IPS-18a (cell line): Measurements from ENCODE around the gene MADD.
"Not testable (repeated sequence)": the region's sequence is repeated elsewhere in the genome, so short reads cannot be mapped to it uniquely, and the experiment has no call there.

Source experiments
- H3K27ac ChIP-seq: one replicate; pipeline ENCODE4 v1.5.1; 2013; ENCODE audit warnings: low read length
- H3K27me3 ChIP-seq: one replicate; pipeline ENCODE4 v1.6.1; 2013; ENCODE audit warnings: mild to moderate bottlenecking, low read length; ENCODE audit not compliant: control insufficient read depth, insufficient read depth
- H3K36me3 ChIP-seq: one replicate; pipeline ENCODE4 v1.6.1; 2013; ENCODE audit warnings: low read depth, low read length; ENCODE audit not compliant: control insufficient read depth
- H3K4me1 ChIP-seq: one replicate; pipeline ENCODE4 v1.6.1; 2013; ENCODE audit warnings: low read depth, low read length; ENCODE audit not compliant: control insufficient read depth
- H3K4me3 ChIP-seq: one replicate; pipeline ENCODE4 v1.5.1; 2013; ENCODE audit warnings: low read length
- H3K9ac ChIP-seq: one replicate; pipeline ENCODE4 v1.6.1; 2013; ENCODE audit warnings: mild to moderate bottlenecking, low read length, moderate library complexity
- H3K9me3 ChIP-seq: one replicate; pipeline ENCODE4 v1.6.1; 2013; ENCODE audit warnings: low read depth, low read length; ENCODE audit not compliant: control insufficient read depth

MADD gene

DNA sequence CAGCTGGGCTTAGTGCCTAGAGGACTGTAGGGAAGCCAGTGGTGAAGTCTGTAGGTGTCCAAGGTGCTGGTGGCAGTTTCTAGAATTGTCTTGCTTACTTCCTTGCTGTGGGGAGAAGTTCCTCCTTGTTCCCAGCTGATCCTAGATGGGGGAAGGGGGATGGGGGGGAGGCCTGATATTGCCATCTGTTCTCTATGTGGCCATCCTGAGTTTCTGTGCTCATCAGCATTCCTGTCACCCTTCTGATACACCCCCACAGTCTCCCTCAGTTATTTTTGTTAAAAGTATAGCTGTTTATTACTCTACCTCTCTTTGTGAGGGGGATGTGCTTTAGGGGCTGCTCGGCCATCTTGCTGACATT is 36.5 kb downstream of the MADD start:
- no peak overlapping the region for H3K27ac ChIP-seq
- no peaks in the 10 kb centered on the region for H3K9me3 ChIP-seq
- no peaks in the 10 kb centered on the region for H3K4me1 ChIP-seq
- H3K9ac ChIP-seq, result no peak overlapping the region
- H3K36me3 ChIP-seq, result peaks cover 36% of the 10 kb centered on the region
- no peaks in the 10 kb centered on the region for H3K27me3 ChIP-seq
- no peak overlapping the region for H3K4me3 ChIP-seq

GRCh38 chr11:47308050-47308823 is 38.3 kb downstream of the MADD start:
- Histone ChIP-seq H3K4me1 (no peaks in the 10 kb centered on the region), H3K27me3 (no peaks in the 10 kb centered on the region), H3K4me3 (no peak overlapping the region), H3K9me3 (no peaks in the 10 kb centered on the region), H3K36me3 (peaks cover 37% of the 10 kb centered on the region), H3K9ac (no peak overlapping the region), H3K27ac (no peak overlapping the region)

DNA sequence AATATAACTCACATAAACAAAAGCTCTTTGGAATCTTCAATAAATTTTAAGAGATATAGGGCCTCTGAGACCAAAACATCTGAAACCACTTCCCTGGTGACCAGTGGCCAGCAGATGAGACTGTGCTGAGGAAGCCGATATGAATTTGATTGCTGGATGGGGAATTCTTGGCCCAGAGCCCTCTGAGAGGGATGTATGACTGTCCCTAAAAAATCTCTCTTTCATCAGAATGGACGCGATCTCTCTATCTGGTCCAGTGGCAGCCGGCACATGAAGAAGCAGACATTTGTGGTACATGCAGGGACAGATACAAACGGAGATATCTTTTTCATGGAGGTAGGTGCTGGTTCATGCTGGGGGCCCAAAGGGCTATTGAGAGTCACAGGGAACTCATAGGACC is 45.1 kb downstream of the MADD start:
- H3K9me3 ChIP-seq, result no peaks in the 10 kb centered on the region
- H3K36me3 ChIP-seq, result peaks cover 35% of the 10 kb centered on the region
- no peaks in the 10 kb centered on the region for H3K4me1 ChIP-seq
- no peaks in the 10 kb centered on the region for H3K27me3 ChIP-seq
- H3K4me3 ChIP-seq, result no peak overlapping the region
- H3K9ac ChIP-seq, result no peak overlapping the region
- no peak overlapping the region for H3K27ac ChIP-seq

- peaks cover 30% of the 10 kb centered on the region for H3K36me3 ChIP-seq
- not testable (repeated sequence) for H3K27ac ChIP-seq, H3K4me1 ChIP-seq
These were observed 46.6 kb downstream of the MADD start for GRCh38 chr11:47316501-47316900.

GRCh38 chr11:47317064-47317828 is 47.3 kb downstream of the MADD start:
- Histone ChIP-seq H3K36me3 (peaks cover 31% of the 10 kb centered on the region), H3K27me3 (no peaks in the 10 kb centered on the region), H3K27ac (no peak overlapping the region), H3K9me3 (no peaks in the 10 kb centered on the region), H3K9ac (no peak overlapping the region), H3K4me1 (no peaks in the 10 kb centered on the region), H3K4me3 (no peak overlapping the region)

More at GRCh38 chr11:47316501-47316900, 46.6 kb downstream of the MADD start:
- H3K27me3 ChIP-seq, H3K4me3 ChIP-seq, H3K9me3 ChIP-seq, H3K9ac ChIP-seq: not testable (repeated sequence)

DNA sequence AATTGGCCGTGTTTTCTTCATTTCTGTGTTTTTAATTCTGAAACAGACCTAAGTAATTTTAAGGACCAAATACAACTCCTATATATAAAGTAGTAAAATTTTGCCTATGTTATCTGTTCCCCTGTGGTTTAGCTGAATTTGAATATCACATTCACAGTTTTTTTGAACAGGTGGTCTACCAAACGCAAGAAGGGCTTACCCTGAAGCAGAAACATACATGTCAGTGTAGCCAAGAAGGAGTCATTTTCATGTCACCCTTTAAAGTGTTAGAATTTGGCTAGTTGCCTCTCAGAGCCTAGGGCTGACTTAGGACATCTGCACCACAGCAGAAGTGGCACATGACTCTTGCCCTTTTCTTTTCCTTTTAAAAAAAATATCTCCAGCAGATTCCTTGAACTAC is 48.2 kb downstream of the MADD start:
- Histone ChIP-seq H3K27me3 (no peaks in the 10 kb centered on the region), H3K9me3 (no peaks in the 10 kb centered on the region), H3K4me1 (no peaks in the 10 kb centered on the region), H3K27ac (no peak overlapping the region), H3K9ac (no peak overlapping the region), H3K4me3 (no peak overlapping the region), H3K36me3 (peaks cover 28% of the 10 kb centered on the region)

DNA sequence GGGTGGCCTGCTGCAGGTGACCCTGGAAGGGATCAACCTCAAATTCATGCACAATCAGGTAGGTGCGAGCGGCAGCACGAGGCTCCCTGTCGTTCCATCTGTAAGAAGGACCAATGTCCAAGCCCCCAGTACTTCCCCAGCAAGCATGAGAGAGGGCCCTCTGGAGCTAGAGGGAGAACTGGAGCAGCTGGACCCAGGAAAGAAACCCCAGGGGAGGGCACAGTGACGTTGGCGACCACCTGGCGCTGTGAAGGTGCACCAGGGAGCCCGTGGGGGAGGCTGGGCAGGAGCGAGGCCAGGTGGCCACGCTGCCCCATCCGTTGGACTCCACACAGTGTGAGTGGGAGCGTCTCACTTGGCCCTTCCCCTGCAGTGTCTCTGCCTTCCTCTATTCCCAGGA is 54.6 kb downstream of the MADD start:
- Histone ChIP-seq H3K27ac (no peak overlapping the region), H3K4me1 (no peaks in the 10 kb centered on the region), H3K27me3 (no peaks in the 10 kb centered on the region), H3K4me3 (no peak overlapping the region), H3K36me3 (peaks cover 24% of the 10 kb centered on the region), H3K9ac (no peak overlapping the region), H3K9me3 (no peaks in the 10 kb centered on the region)

- Histone ChIP-seq H3K9me3 (no peaks in the 10 kb centered on the region), H3K9ac (no peak overlapping the region), H3K4me1 (no peaks in the 10 kb centered on the region), H3K27ac (no peak overlapping the region), H3K27me3 (no peaks in the 10 kb centered on the region), H3K36me3 (peaks cover 24% of the 10 kb centered on the region), H3K4me3 (no peak overlapping the region)
These were observed 55.5 kb downstream of the MADD start for GRCh38 chr11:47325271-47326041.

DNA sequence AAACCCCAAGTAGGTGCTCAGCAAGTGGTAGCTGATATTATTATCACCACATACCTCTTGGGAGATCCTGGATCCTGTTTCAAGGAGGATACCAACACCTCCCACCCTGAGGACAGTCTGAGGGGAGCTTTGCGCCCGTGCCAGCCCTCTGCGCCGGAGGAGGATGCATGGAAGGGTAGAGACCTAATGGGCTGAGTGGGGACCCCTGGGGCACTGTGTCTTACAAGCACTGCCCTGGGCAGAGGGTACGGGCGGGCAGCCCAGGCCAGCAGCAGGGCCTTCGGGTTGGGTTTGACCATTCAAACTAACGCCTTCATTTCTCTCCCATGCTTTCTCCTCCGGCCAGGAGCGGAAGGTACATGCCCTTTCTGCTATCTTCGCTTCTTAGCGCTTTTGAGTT is 56.3 kb downstream of the MADD start:
- Histone ChIP-seq H3K9ac (no peak overlapping the region), H3K27me3 (no peaks in the 10 kb centered on the region), H3K9me3 (no peaks in the 10 kb centered on the region), H3K4me3 (no peak overlapping the region), H3K27ac (no peak overlapping the region), H3K4me1 (no peaks in the 10 kb centered on the region), H3K36me3 (peaks cover 22% of the 10 kb centered on the region)

- H3K36me3 ChIP-seq, result peaks cover 14% of the 10 kb centered on the region
- H3K9ac ChIP-seq, result no peak overlapping the region
- no peaks in the 10 kb centered on the region for H3K27me3 ChIP-seq
- H3K4me1 ChIP-seq, result no peaks in the 10 kb centered on the region
- H3K9me3 ChIP-seq, result no peaks in the 10 kb centered on the region
- no peak overlapping the region for H3K4me3 ChIP-seq
- no peak overlapping the region for H3K27ac ChIP-seq
These were observed 57.1 kb downstream of the MADD start for GRCh38 chr11:47327025-47327424.

- H3K9me3 ChIP-seq, result no peaks in the 10 kb centered on the region
- no peak overlapping the region for H3K4me3 ChIP-seq
- H3K9ac ChIP-seq, result no peak overlapping the region
- H3K27ac ChIP-seq, result no peak overlapping the region
- H3K4me1 ChIP-seq, result no peaks in the 10 kb centered on the region
- H3K36me3 ChIP-seq, result peaks cover 13% of the 10 kb centered on the region
- H3K27me3 ChIP-seq, result no peaks in the 10 kb centered on the region
These were observed 58.0 kb downstream of the MADD start for GRCh38 chr11:47327949-47328348.
